ENCODE results near the gene MAN1C1. TPM values are rescaled to one million over a fixed set of nuclear protein-coding genes. Genes with fewer than 3 reads are reported as not detected.

The MAN1C1 gene
- total RNA-seq, 2 donors from 2014 or later = 4.4 to 10.9 TPM

GRCh38 chr1:25651824-25652741, 35.5 kb downstream of the MAN1C1 start:
- intact Hi-C loops (cut with DNase I) = no loop called here
- WGBS, 2 donors = 87 to 90% methylated on average over 8 to 12 of the region's 12 CpGs
- no peaks in the 10 kb centered on the region for H3K36me3 ChIP-seq (replicated peaks in 1 of 2; ENCODE audit: insufficient read depth in 1 of 2, low read depth in 2 of 2)
- no peak overlapping the region for H3K4me3 ChIP-seq
- TF ChIP-seq CTCF (IDR thresholded peaks at IDR 0.05) = no peak
- no peak for TF ChIP-seq POLR2A (IDR thresholded peaks at IDR 0.05)
- no peak for DNase-seq
- no peaks in the 10 kb centered on the region for H3K4me1 ChIP-seq
- no peak overlapping the region for H3K27ac ChIP-seq
- no peaks in the 10 kb centered on the region for H3K27me3 ChIP-seq
- no peak for ATAC-seq
- H3K9me3 ChIP-seq = no peaks in the 10 kb centered on the region

GRCh38 chr1:25653558-25653957, 37.0 kb downstream of the MAN1C1 start:
- TF ChIP-seq CTCF (IDR thresholded peaks at IDR 0.05) (no peak), POLR2A (IDR thresholded peaks at IDR 0.05) (no peak)
- ATAC-seq (no peak), DNase-seq (no peak)
- Histone ChIP-seq H3K4me1 (no peaks in the 10 kb centered on the region), H3K27me3 (no peaks in the 10 kb centered on the region), H3K4me3 (no peak overlapping the region), H3K27ac (no peak overlapping the region), H3K9me3 (no peaks in the 10 kb centered on the region), H3K36me3 (replicated peaks in 1 of 2; ENCODE audit: insufficient read depth in 1 of 2, low read depth in 2 of 2) (no peaks in the 10 kb centered on the region)
- WGBS, 2 donors = 69 to 72% methylated on average over 6 to 10 of the region's 10 CpGs
- intact Hi-C loops (cut with DNase I) = no loop called here

- Histone ChIP-seq H3K27ac (no peak overlapping the region), H3K36me3 (replicated peaks in 1 of 2; ENCODE audit: insufficient read depth in 1 of 2, low read depth in 2 of 2) (no peaks in the 10 kb centered on the region), H3K27me3 (no peaks in the 10 kb centered on the region), H3K9me3 (no peaks in the 10 kb centered on the region), H3K4me3 (no peak overlapping the region), H3K4me1 (peaks cover 6% of the 10 kb centered on the region)
- TF ChIP-seq CTCF (IDR thresholded peaks at IDR 0.05) (no peak), POLR2A (IDR thresholded peaks at IDR 0.05) (no peak)
- intact Hi-C loops (cut with DNase I) = no loop called here
- DNase-seq = no peak
- ATAC-seq = no peak
- WGBS, 2 donors = 88% methylated on average over 6 of the region's 6 CpGs
Measured at GRCh38 chr1:25654109-25654660, 37.6 kb downstream of the MAN1C1 start.

GRCh38 chr1:25657121-25657882, 40.7 kb downstream of the MAN1C1 start:
- no peaks in the 10 kb centered on the region for H3K27me3 ChIP-seq
- H3K36me3 ChIP-seq (replicated peaks in 1 of 2; ENCODE audit: insufficient read depth in 1 of 2, low read depth in 2 of 2) = no peaks in the 10 kb centered on the region
- TF ChIP-seq POLR2A (IDR thresholded peaks at IDR 0.05) (no peak), CTCF (IDR thresholded peaks at IDR 0.05) (no peak)
- no peak overlapping the region for H3K4me3 ChIP-seq
- no peaks in the 10 kb centered on the region for H3K9me3 ChIP-seq
- intact Hi-C loops (cut with DNase I) = no loop called here
- peaks cover 9% of the 10 kb centered on the region for H3K4me1 ChIP-seq
- ATAC-seq (no peak), DNase-seq (no peak)
- WGBS, 2 donors = 72 to 90% methylated on average over 6 of the region's 6 CpGs
- H3K27ac ChIP-seq = no peak overlapping the region

Measured in body of pancreas (tissue), 4 donors.